NCI-H2081 treated with DMSO at 0.1 percent for 48 hours (cell line): ENCODE results near the gene MSH6.
"Not testable (repeated sequence)": the region's sequence is repeated elsewhere in the genome, so short reads cannot be mapped to it uniquely, and the experiment has no call there.

Source experiments
- DNase-seq: peaks from one replicate; lab custom pipeline; 2025; lab: John Stamatoyannopoulos, UW

The MSH6 gene

DNA sequence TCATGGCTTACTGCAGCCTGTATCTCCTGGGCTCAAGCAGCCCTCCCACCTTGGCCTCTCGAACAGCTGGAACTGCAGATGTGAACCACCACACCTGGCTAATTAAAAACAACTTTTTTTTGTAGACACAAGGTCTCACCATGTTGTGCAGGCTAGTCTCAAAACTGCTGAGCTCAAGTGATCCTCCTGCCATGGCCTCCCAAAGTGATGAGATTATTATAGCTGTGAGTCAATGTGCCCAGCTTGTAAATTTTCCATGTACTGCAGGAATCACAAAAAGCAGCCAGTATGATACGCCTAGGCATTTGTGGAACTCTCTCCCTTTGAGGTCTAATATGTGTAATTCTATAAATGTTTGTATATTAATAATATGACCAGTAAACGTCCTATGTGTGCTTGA lies 59.9 kb downstream of the MSH6 start:
- DNase-seq, result no peak

DNA sequence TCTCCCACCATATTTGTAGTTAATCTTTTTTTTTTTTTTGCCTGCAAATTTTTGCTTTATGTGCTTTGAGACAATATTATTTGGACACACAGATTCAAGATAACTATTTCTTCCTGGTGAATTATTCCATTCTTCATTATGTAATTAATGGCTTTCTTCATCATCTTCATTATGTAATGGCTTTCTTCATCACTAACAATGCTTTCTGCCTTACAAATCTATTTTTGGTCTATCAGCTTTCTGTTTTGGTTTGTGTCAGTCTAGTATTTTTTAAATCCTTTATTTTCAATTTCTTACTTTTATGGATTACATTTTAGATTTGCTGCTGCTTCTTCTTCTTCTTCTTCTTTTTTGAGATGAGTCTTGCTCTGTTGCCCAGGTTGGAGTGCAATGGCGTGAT lies 60.5 kb downstream of the MSH6 start:
- DNase-seq, result no peak

DNA sequence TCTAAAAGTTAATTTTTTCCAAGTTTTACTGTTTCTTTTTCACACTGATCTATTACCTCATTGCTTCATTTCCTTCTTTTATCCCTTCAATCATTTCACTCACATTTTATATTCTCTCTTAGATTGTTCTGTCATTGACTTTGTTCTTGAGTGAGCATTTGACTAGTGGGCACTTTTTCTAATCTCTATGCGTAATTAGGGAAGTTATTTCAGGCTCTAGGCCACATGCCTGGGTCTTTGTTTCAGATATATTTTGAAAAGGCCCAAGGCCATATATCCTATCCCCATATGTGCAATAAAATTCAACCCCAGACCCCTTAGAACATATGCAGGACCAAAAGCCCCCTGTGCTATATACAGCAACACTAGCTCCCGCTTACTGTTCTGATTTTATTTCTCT lies 61.2 kb downstream of the MSH6 start:
- DNase-seq, result no peak

DNA sequence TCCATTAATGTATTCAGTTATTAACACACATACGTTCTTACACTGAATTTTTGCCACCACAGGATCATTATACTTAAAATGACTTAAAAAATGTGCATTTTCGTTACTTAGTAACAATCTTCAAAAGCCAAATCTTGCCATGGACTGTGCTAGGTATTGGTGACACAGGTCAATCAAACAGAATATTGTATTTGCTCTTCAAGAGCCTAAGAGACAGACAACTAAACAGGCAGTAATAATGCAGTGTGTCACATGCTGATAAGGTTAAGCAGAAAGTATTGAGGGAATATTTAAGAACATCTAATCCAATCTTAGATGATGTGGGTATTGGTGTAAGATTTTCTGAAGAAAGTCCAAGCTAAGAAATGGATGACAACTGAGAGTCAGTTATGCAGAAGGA lies 66.4 kb downstream of the MSH6 start:
- DNase-seq, result no peak

DNA sequence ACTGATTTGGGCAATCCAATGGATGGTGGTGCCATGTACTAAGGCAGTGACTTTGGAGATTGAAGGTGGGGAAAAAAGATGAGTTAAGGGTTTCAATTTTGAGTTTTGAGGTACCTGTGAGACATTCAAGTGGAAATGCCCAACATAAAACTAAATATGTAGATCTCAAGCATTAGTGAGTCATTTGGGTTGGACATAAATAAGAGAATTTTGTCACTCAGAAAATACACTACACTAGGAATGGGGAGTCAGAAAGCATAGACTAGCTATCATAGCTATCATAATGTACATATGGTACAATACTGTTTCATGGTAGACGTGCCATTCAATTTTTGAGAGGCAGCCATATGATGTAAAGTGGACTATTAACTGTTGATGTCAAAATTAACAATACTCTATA lies 67.3 kb downstream of the MSH6 start:
- no peak for DNase-seq

DNA sequence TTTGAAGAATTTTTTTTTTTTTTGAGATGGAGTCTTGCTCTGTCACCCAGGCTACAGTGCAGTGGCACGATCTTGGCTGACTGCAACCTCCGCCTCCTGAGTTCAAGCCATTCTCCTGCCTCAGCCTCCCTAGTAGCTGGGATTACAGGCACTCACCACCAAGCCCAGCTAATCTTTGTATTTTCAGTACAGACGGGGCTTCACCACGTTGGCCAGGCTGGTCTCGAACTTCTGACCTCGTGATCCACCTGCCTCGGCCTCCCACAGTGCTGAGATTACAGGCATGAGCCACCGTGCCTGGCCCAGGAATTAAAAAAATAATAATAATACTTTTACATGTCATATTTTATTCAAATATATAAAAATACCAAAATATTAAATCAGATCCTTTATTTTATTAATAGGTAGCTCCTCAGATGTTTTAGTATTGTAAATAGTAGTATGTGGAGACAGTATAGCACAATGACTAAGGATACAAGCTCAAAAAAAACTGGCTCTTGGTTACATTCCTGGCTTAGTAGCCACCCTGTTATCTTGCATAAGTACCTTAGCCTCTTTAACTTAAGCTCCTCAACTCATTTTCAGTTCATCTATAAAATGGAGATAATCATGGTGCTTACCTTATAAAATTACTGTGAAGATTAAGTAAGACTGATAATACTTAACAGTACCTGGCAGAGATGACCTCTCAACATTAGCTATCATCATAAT lies 70.3 kb downstream of the MSH6 start:
- DNase-seq, result not testable (repeated sequence)
